ENCODE results near the gene PRPF38B. TPM values are rescaled to one million over a fixed set of nuclear protein-coding genes. Genes with fewer than 3 reads are reported as not detected.

Gene PRPF38B
- total RNA-seq, 1 donor from 2014 or later = 16.9 TPM

GRCh38 chr1:108747171-108747850 is 55.2 kb downstream of the PRPF38B start:
- intact Hi-C loops (cut with DNase I) = no loop called here
- DNase-seq (ENCODE audit: missing footprints) = peak; percentile 88
- ATAC-seq = peak; percentile 84

GRCh38 chr1:108747898-108748297 is 55.8 kb downstream of the PRPF38B start:
- ATAC-seq (no peak), DNase-seq (ENCODE audit: missing footprints) (no peak)
- intact Hi-C loops (cut with DNase I) = no loop called here

GRCh38 chr1:108749081-108749480 is 57.0 kb downstream of the PRPF38B start:
- DNase-seq (ENCODE audit: missing footprints) (no peak), ATAC-seq (no peak)
- intact Hi-C loops (cut with DNase I) = no loop called here

GRCh38 chr1:108750476-108751181 is 58.5 kb downstream of the PRPF38B start:
- DNase-seq (ENCODE audit: missing footprints) (no peak), ATAC-seq (no peak)
- intact Hi-C loops (cut with DNase I) = no loop called here

Other genes starting within 250 kb of the PRPF38B start
- not detected for gene NBPF6, start 242.0 kb upstream of the PRPF38B start, total RNA-seq
- 5.5 TPM for gene EEIG2, start 132.2 kb upstream of the PRPF38B start, total RNA-seq
- 1.1 TPM for gene HENMT1, start 31.2 kb upstream of the PRPF38B start, total RNA-seq
- not detected for gene FNDC7, start 20.6 kb downstream of the PRPF38B start, total RNA-seq
- gene STXBP3, start 54.4 kb downstream of the PRPF38B start, total RNA-seq = 24.1 TPM
- gene AKNAD1, start 164.8 kb downstream of the PRPF38B start, total RNA-seq = not detected
- 5.1 TPM for gene GPSM2, start 184.7 kb downstream of the PRPF38B start, total RNA-seq

All from Right ventricle myocardium inferior (tissue), 1 donor.